ENCODE measurements around the gene C19orf47.

The C19orf47 gene

GRCh38 chr19:40315812-40316470 is 32.3 kb downstream of the C19orf47 start:
- DNase-seq (ENCODE audit: low read depth in 2 of 2) = no peak

GRCh38 chr19:40314656-40315055 is 33.5 kb downstream of the C19orf47 start:
- DNase-seq (ENCODE audit: low read depth in 2 of 2) = no peak

- no peak for DNase-seq (ENCODE audit: low read depth in 2 of 2)
Measured at GRCh38 chr19:40313229-40313983, 34.8 kb downstream of the C19orf47 start.

GRCh38 chr19:40312533-40312932 is 35.7 kb downstream of the C19orf47 start:
- no peak for DNase-seq (ENCODE audit: low read depth in 2 of 2)

GRCh38 chr19:40309666-40310065 is 38.5 kb downstream of the C19orf47 start:
- no peak for DNase-seq (ENCODE audit: low read depth in 2 of 2)

- DNase-seq (ENCODE audit: low read depth in 2 of 2) = peak; percentile 33 to 44
Measured at GRCh38 chr19:40305403-40305802, 42.8 kb downstream of the C19orf47 start.

GRCh38 chr19:40304306-40304705 is 43.9 kb downstream of the C19orf47 start:
- DNase-seq (ENCODE audit: low read depth in 2 of 2) = no peak

- no peak for DNase-seq (ENCODE audit: low read depth in 2 of 2)
Measured at GRCh38 chr19:40303765-40304164, 44.4 kb downstream of the C19orf47 start.

- DNase-seq (ENCODE audit: low read depth in 2 of 2) = no peak
Measured at GRCh38 chr19:40302224-40303011, 45.8 kb downstream of the C19orf47 start.

- DNase-seq (ENCODE audit: low read depth in 2 of 2) = no peak
Measured at GRCh38 chr19:40300668-40301067, 47.5 kb downstream of the C19orf47 start.

- no peak for DNase-seq (ENCODE audit: low read depth in 2 of 2)
Measured at GRCh38 chr19:40298026-40298425, 50.2 kb downstream of the C19orf47 start.

GRCh38 chr19:40294560-40294959 is 53.6 kb downstream of the C19orf47 start:
- DNase-seq (ENCODE audit: low read depth in 2 of 2) = no peak

- DNase-seq (ENCODE audit: low read depth in 2 of 2) = no peak
Measured at GRCh38 chr19:40286971-40287421, 61.2 kb downstream of the C19orf47 start.

GRCh38 chr19:40286235-40286970 is 61.8 kb downstream of the C19orf47 start:
- DNase-seq (ENCODE audit: low read depth in 2 of 2) = no peak

GRCh38 chr19:40285353-40286234 is 62.6 kb downstream of the C19orf47 start:
- DNase-seq (ENCODE audit: low read depth in 2 of 2) = peak; percentile 96 to 98

- peak; percentile 67 to 74 for DNase-seq (ENCODE audit: low read depth in 2 of 2)
Measured at GRCh38 chr19:40284501-40285352, 63.5 kb downstream of the C19orf47 start, which contains the start of gene AKT2. TSS of gene AKT2 (minus strand) at chr19:40285345. CDS start at chr19:40265267, 20,078 bp downstream.

- no peak for DNase-seq (ENCODE audit: low read depth in 2 of 2)
Measured at GRCh38 chr19:40284251-40284500, 64.0 kb downstream of the C19orf47 start.

GRCh38 chr19:40283414-40284250 is 64.6 kb downstream of the C19orf47 start:
- no peak for DNase-seq (ENCODE audit: low read depth in 2 of 2)

- DNase-seq (ENCODE audit: low read depth in 2 of 2) = no peak
Measured at GRCh38 chr19:40282920-40283319, 65.3 kb downstream of the C19orf47 start.
